C4-2B (cell line): Measurements from ENCODE around the gene RAB14.

Experiments
- CTCF ChIP-seq: fragments of 450-650 bp; conservative IDR thresholded peaks from 2 replicates; pipeline ENCODE4 v1.5.1; 2017; ENCODE audit warnings: mild to moderate bottlenecking
- ZFX ChIP-seq: fragments of 450-650 bp; IDR thresholded peaks from 2 replicates; pipeline ENCODE4 v1.6.1; 2017

DNA sequence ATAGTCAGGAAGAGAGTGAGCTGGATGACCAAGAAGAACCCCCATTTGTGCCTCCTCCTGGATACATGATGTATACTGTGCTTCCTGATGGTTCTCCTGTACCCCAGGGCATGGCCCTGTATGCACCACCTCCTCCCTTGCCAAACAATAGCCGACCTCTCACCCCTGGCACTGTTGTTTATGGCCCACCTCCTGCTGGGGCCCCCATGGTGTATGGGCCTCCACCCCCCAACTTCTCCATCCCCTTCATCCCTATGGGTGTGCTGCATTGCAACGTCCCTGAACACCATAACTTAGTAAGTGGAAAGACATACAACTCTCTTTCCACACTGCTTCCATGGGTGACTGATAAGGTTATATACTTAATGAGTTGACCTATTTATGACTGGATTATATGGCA lies 51.5 kb downstream of the RAB14 start:
- TF ChIP-seq CTCF, result no peak
- no peak for TF ChIP-seq ZFX
